HG03103 (cell line): Measurements from ENCODE around the gene EIF2A.

Source experiments
- ATAC-seq: cut with Tn5 transposase; IDR thresholded peaks from one replicate; pipeline ENCODE4 v1.9.1; 2021; ENCODE audit warnings: low read depth; ENCODE audit not compliant: unreplicated experiment

The EIF2A gene

DNA sequence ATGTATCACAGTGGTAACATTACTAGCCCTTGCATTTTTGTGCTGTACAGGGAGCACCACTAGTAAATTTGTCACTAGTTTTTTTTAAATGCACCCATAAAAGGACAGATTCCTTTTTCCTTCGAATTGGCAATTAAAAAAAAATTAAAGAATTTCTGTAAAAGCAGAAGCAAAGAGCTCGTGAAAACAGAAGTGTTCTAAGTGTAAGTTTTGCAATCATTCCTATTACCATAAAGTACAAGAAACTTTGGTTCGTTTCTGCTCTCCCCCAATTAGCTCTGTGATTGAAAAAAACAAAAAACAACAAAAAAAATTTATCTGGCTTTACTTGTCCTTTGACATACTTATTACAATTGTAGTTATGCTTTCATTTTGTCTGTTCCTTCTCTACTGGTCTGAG, 5.6 kb upstream of the EIF2A start:
- ATAC-seq, result no peak

GRCh38 chr3:150543128-150543527, 3.5 kb upstream of the EIF2A start:
- ATAC-seq, result no peak

DNA sequence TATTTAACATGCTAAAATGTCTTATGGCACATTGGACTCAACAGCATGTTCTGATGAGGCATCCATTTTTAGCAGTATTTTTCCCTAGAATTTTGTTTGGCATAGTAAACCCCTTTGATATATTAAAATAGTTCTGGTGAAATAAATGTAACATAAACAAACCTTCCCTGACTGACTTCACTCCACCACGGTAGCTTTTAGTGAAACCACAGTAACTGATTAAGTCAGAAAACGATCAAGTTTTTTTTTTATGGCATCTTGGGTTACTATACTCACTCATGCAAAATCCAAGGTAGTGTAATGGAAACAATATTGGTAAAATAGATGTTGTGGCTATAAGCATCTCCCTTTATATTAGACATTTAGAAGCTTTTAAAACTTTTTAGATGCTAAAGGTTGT, 3.1 kb upstream of the EIF2A start:
- no peak for ATAC-seq

DNA sequence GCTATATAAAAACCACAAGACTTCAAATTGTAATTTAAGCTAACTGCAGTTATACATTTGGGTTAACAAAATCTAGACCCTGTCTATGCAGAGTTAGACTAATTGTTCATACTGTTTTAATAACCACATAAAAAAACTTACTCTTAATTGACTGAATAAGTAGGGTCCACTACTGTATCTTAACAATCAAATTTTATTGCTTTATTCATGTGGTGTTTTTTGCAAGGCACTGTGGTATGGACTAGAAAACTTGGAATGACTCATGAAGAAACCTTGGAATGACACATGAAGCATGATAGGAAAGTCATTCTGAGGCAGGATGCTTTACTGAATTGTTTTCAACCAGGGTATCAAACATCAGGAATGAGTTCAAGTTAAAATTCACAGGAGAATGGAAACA, 2.5 kb upstream of the EIF2A start:
- no peak for ATAC-seq

- no peak for ATAC-seq
Measured at GRCh38 chr3:150544726-150545125, 1.9 kb upstream of the EIF2A start.

GRCh38 chr3:150545419-150546225, 965 bp upstream of the EIF2A start:
- peak; percentile 6 for ATAC-seq

- no peak for ATAC-seq
Measured at GRCh38 chr3:150547045-150547741, 606 bp downstream of the EIF2A start.

- no peak for ATAC-seq
Measured at GRCh38 chr3:150555859-150556436, 9.4 kb downstream of the EIF2A start.

GRCh38 chr3:150556792-150557191, 10.2 kb downstream of the EIF2A start:
- ATAC-seq, result no peak

DNA sequence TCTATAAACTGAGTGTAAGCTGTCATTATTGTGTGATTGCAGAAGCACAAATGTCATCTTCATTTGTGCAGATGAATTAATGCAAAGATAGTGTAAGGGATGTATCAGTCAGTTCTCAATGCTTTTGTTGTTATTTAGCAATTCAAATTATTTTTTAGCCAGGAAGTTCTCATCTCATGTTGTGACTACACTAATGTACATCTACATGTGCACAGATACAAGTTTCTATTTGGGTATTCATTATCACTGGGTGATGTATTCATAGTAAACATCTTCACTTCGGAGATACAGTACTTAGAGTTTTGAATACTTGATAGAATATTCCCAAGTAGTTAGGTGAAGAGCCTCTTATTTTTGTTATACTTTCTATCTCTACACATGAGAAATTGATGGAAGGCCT, 11.1 kb downstream of the EIF2A start:
- ATAC-seq, result no peak

DNA sequence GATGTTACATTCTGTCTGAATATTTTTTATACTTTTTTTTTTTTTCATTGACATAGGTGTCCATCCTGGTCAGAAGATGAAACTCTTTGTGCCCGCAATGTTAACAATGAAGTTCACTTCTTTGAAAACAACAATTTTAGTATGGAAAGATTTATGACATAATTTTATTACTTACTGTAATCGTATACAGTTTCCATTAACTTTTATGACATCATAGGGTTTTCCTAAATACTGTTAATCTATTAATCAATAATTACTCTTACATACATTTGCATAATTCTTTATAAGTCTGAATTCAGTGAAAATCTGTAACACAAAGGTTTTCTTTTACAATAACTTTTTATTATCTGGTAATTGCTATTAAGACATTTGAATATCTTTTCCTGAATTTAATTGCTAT, 17.7 kb downstream of the EIF2A start:
- no peak for ATAC-seq

DNA sequence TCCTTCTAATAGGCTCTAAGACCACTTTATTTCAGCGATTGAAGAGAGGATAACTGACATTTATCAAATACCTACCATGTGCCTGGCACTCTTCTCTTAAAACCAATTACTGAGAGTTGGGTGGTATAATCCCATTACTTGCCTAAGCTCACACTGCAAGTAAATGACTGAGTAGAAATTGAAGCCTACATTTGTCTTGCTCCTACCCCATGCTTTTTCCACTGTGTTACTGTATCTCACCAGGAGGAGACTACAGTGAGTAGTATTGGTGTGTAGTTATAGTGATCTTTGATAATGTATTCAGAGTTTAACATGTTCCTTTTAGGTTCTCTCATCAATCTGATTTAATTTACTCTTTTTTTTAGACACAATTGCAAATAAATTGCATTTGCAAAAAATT, 20.7 kb downstream of the EIF2A start:
- no peak for ATAC-seq

GRCh38 chr3:150577855-150578254, 31.3 kb downstream of the EIF2A start:
- ATAC-seq, result no peak

- ATAC-seq, result no peak
Measured at GRCh38 chr3:150581174-150581573, 34.6 kb downstream of the EIF2A start.

- ATAC-seq, result no peak
Measured at GRCh38 chr3:150582620-150583019, 36.0 kb downstream of the EIF2A start.

- no peak for ATAC-seq
Measured at GRCh38 chr3:150583028-150583427, 36.4 kb downstream of the EIF2A start.

DNA sequence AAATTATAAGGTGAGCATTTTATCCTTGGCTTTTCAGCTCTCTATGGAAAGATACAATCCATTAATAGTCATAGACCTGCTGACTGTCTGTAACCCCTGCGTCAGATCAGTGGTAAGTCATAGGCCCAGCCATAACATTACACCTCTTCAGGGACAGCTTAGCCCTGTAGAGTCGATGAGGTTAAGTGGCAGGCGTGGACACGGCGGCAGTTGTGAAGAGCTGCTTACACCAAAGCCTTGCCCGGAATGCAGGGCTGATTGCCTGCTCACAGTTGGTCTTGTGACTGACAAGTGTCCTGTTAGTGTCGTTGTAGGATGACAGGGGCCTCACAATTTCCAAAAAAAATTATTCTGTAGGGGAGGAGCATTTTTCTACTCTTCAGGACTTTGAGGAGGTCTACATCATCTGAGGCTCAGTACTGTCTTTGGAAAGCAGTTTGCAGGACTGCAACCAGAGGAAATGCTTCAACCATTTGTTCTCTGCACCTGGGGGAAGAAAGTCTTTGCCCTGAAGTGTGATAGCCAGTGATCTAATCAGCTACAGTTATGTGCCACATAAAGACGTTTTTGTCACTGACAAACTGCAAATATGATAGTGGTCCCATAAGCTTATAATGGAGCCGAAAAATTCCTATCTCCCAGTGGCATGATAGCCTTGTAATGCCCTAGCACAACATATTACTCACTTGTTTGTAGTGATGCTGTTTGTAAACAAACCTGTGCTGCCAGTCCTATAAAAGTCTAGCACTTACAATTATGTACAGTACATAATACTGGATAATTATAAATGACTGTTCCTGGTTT, 41.6 kb downstream of the EIF2A start:
- ATAC-seq, result no peak

DNA sequence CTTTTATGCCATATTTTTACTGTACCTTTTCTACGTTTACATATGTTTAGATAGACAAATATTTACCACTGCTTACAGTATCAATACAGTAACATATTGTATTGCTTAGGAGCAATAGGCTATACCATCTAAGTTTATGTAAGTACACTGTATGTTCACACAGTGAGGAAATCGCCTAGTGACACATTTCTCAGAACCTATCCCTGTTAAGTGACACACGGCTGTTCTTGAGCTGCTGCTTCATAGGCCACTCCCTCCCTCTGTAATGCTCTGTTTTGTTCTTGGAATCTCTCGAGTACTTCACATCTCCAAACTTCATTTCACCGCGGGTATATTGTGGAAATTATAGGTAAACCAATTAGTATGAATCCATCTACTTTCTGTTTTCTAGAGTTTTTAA, 43.2 kb downstream of the EIF2A start:
- no peak for ATAC-seq

DNA sequence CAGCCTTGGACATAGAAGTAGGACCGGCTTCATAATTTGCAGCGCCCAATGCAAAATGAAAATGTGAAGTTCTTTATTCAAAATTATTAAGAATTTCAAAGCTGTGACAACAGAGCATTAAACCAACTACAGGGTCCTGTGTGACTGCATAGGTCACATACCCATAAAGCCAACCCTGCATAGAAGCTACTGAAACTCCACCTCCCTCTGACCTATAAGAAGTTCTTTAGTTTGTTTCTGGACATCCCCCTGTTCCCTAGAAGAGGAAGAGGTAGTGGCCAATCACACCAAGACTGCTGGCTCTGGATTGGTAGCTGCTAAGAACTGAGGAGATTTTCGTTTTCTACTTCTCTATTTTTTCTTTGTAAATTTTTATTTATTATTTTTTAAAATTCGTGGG, 47.6 kb downstream of the EIF2A start:
- no peak for ATAC-seq

DNA sequence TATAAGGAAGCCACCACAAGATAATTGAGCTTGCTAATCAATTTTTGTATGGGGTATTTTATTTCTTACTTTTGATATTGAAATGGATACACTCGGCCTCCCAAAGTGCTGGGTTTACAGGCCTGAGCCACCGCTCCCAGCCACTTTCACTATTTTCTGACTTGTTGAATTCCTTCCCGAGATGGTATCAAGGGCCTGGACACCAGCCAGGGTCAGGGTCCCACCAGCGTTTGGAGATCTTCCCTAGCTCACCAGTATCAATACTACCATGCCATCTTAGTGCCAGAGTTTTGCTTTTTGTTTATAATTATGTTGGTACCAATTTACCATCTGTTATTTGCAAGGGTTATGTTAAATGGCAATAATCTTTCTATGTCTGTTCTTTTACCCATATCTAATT, 51.1 kb downstream of the EIF2A start:
- ATAC-seq, result no peak
